Activated naive CD4-positive, alpha-beta T cell treated with anti-CD3 and anti-CD28 coated beads, Interleukin-2, amount 50 U/mL, for 24 hours (primary cell): ENCODE measurements around the gene KCNMA1.
"Not testable (repeated sequence)": the region's sequence is repeated elsewhere in the genome, so short reads cannot be mapped to it uniquely, and the experiment has no call there.

Experiments
- H3K27ac Mint-ChIP-seq: one replicate; pipeline ENCODE4 v1.8.0; 2021; ENCODE audit warnings: mild to moderate bottlenecking, mixed read lengths
- H3K27me3 Mint-ChIP-seq: one replicate; pipeline ENCODE4 v1.8.0; 2021; ENCODE audit warnings: mixed read lengths
- H3K36me3 Mint-ChIP-seq: one replicate; pipeline ENCODE4 v1.8.0; 2021; ENCODE audit warnings: mixed read lengths
- H3K4me1 Mint-ChIP-seq: one replicate; pipeline ENCODE4 v1.8.0; 2021; ENCODE audit warnings: mixed read lengths
- H3K4me3 Mint-ChIP-seq: one replicate; pipeline ENCODE4 v1.8.0; 2021; ENCODE audit warnings: mild to moderate bottlenecking, mixed read lengths
- H3K9me3 Mint-ChIP-seq: one replicate; pipeline ENCODE4 v1.8.0; 2021; ENCODE audit warnings: mixed read lengths

KCNMA1 gene

DNA sequence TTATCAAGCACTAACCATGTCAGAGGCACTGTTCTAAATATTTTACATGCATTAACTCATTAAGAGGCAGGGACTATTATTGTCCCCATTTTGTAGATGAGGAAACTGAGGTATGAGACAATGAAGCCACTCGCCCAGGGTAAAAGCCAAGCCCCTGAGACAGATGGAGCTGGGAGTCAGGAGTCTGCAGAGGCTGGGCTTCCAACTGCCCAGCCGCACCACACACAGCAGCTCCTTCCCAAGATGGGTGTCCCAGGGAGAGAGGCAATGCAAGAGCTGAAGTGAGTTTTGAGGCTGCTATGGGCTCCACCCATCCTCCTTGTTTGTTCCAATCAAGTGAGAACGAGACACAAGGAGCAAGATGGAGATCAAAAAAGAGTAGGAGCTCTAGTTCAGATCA lies 244.2 kb downstream of the KCNMA1 start:
- no peaks in the 10 kb centered on the region for H3K9me3 Mint-ChIP-seq
- peaks cover 4% of the 10 kb centered on the region for H3K27me3 Mint-ChIP-seq
- H3K27ac Mint-ChIP-seq: no peak overlapping the region
- no peaks in the 10 kb centered on the region for H3K36me3 Mint-ChIP-seq
- no peaks in the 10 kb centered on the region for H3K4me1 Mint-ChIP-seq
- H3K4me3 Mint-ChIP-seq: no peak overlapping the region

DNA sequence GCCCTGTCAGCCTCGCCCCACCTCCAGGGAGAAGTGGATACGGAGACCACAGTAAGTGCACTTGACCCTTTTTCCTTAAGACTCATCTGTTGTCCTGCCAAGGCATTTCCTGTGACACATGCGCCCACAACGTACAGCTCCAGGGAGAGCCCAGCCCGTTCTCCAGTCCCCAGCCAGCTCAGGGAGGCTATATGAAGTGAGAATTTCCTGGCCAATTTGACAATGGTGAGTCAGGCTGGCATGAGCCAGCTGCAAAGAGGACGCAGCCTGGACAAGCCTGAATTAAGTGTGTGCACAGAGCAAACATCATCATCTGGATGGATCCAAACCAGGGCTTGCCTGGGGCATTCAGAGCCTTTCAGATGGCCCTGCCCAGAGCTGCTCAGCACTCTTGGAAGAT lies 244.8 kb downstream of the KCNMA1 start:
- Mint-ChIP-seq H3K27ac (no peak overlapping the region), H3K4me1 (no peaks in the 10 kb centered on the region), H3K36me3 (no peaks in the 10 kb centered on the region), H3K9me3 (no peaks in the 10 kb centered on the region), H3K27me3 (peaks cover 6% of the 10 kb centered on the region), H3K4me3 (no peak overlapping the region)

DNA sequence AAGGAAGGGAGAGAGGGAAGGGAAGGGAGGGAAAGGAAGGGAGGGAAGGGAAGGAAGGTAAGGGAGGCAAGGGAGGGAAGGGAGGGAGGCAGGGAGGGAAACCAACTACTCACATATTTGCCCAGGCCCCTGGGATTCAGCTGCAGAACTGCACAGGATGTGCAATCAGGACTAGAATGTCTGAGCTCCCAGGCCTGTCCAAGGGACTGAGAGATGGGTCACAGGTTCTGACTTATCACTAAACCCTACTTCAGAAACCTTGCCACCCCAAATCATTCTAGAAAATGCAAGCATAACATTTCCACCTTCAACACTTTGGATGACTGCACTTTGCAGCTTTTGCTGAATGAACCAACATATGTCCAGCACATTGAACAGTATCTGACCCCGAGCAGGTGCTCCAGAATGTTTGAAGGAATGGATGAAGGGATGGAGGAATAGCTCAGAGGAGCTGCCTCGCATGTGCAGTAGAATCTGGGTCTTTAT lies 245.3 kb downstream of the KCNMA1 start:
- Mint-ChIP-seq H3K4me1 (no peaks in the 10 kb centered on the region), H3K4me3 (no peak overlapping the region), H3K27ac (no peak overlapping the region), H3K36me3 (no peaks in the 10 kb centered on the region), H3K27me3 (peaks cover 6% of the 10 kb centered on the region), H3K9me3 (no peaks in the 10 kb centered on the region)

DNA sequence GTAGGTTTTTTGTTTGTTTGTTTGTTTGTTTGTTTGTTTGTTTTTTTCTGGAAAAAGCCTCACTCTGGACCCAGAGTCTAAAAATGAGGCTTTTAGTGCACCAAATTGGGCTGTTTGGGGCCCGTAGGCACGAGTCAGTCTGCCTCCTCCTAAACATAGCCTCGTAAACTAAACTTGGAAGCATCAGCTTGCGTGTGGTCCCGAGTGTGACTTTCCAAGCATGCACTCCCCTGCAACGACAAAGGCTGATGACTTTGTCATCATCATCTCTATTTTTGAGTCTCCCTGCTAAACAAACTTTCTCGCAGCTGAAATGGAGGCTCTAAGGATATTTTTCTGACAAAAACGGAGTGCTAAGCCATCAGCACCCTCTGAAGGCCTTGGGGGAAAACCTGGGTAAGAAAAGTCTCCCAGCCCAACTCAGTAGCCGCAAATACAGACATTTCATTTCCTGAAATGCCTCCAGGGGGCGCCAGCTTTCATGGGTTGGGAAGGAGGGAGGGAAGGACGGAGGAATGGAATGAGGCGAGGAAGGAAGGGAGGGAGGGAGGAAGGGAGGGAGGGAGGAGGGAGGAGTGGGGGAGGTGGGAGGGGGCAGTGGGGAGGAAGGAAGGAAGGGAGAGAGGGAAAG lies 245.9 kb downstream of the KCNMA1 start:
- Mint-ChIP-seq H3K36me3 (no peaks in the 10 kb centered on the region), H3K4me3 (no peak overlapping the region), H3K27me3 (peaks cover 6% of the 10 kb centered on the region)

DNA sequence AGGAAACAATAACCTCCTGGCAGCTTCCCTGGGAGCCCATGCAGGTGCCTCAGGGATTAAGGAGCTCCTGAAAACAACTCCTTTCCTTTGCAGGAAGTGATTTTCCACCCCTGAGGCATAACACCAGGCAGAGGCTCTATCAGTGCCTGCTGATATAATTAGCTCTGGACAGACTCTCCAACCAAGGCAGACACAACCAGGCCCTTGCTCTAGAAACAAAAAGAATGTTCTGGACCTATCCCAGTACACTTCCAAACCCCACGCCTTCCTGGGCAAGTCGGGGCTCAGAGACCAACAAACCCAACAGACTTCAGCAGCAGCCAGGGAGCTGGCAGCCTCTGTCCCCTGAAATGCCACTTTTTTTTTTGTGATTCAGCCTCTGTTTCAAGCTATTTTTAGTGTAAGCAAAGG lies 247.1 kb downstream of the KCNMA1 start:
- H3K36me3 Mint-ChIP-seq: no peaks in the 10 kb centered on the region
- peaks cover 6% of the 10 kb centered on the region for H3K27me3 Mint-ChIP-seq
- H3K9me3 Mint-ChIP-seq: no peaks in the 10 kb centered on the region
- no peak overlapping the region for H3K4me3 Mint-ChIP-seq
- no peak overlapping the region for H3K27ac Mint-ChIP-seq
- no peaks in the 10 kb centered on the region for H3K4me1 Mint-ChIP-seq

More for the DNA sequence above, 245.9 kb downstream of the KCNMA1 start:
- Mint-ChIP-seq H3K27ac (no peak overlapping the region), H3K4me1 (no peaks in the 10 kb centered on the region), H3K9me3 (no peaks in the 10 kb centered on the region)

DNA sequence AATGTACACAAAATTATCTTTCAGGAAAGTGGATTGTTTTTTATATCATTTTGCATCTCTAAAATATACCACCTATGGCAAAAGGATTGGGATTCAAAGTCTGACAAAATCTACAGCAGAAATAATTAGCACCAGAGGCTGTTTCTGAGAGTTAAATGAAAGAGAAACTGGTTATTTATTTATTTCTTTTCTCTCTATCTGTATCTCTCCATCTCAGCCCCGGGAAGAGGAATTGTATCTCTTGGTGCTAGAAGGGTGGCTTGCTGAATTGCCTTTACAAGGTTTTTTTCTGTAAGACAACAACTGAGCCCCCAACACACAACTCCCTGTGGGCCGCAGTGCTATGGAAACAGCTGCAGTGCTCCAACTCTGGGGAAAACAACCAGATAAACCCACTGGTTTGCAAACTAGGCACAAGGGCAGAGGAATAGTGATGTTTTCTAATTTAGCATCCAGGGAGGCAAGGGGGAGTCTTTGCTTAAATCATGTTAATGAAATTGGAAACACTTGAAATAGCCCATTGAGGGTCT lies 249.0 kb downstream of the KCNMA1 start:
- Mint-ChIP-seq H3K36me3 (no peaks in the 10 kb centered on the region), H3K4me3 (no peak overlapping the region), H3K27me3 (peaks cover 6% of the 10 kb centered on the region), H3K27ac (no peak overlapping the region), H3K4me1 (no peaks in the 10 kb centered on the region), H3K9me3 (no peaks in the 10 kb centered on the region)

DNA sequence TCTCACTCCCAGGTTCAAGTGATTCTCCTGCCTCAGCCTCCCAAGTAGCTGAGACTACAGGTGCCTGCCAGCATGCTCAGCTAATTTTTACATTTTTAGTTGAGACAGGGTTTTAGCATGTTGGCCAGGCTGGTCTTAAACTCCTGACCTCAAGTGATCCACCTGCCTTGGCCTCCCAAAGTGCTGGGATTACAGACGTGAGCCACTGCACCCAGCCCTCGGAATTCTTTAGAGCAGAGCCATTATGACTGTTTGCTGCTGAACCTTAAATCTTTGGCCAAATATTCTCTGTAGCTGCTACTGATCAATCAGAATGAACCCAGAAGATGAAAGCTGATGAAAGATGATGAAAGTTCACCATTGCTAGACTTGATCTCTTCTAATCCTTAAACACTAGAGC lies 249.9 kb downstream of the KCNMA1 start:
- not testable (repeated sequence) for H3K27me3 Mint-ChIP-seq, H3K9me3 Mint-ChIP-seq, H3K27ac Mint-ChIP-seq, H3K36me3 Mint-ChIP-seq, H3K4me1 Mint-ChIP-seq, H3K4me3 Mint-ChIP-seq

DNA sequence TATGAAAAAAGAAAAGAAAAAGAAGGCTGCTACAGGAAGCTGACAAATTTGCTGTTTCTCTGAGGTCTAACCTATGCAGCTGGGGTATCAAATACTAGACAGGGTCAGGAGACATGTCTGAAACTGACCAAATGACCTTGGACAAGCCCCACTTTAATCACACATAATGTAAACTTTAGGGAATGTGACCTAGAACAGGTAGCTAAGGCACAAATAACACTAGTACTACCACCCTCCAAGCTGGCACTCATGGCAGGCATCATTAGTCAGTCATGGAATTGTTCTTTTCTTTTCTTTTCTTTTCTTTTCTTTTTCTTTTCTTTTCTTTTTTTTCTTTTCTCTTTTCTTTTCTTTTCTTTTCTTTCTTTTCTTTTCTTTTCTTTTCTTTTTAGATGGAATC lies 250.4 kb downstream of the KCNMA1 start:
- H3K36me3 Mint-ChIP-seq: no peaks in the 10 kb centered on the region
- no peak overlapping the region for H3K27ac Mint-ChIP-seq
- no peak overlapping the region for H3K4me3 Mint-ChIP-seq
- no peaks in the 10 kb centered on the region for H3K4me1 Mint-ChIP-seq
- peaks cover 4% of the 10 kb centered on the region for H3K27me3 Mint-ChIP-seq
- no peaks in the 10 kb centered on the region for H3K9me3 Mint-ChIP-seq

DNA sequence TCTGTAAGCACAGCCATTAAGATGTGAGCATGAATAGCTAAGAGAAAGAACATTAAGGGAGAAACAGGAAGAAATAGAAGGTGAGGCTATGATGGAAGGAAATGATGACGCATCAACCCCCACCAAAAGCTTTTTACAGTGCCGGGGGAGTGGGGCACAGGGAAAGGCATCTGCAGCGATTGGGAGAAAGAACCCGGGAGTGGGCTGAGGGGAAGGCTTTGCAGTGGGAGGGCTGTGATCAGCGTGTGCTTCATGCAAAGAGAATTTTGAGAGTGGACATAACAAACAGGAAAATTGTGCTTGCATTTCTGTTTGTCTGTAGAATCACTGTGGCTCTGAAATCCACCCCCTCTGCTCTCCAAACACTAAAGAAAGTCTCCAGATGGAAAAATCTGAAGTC lies 250.8 kb downstream of the KCNMA1 start:
- Mint-ChIP-seq H3K36me3 (no peaks in the 10 kb centered on the region), H3K9me3 (no peaks in the 10 kb centered on the region), H3K27ac (no peak overlapping the region), H3K27me3 (peaks cover 4% of the 10 kb centered on the region), H3K4me3 (no peak overlapping the region), H3K4me1 (no peaks in the 10 kb centered on the region)

DNA sequence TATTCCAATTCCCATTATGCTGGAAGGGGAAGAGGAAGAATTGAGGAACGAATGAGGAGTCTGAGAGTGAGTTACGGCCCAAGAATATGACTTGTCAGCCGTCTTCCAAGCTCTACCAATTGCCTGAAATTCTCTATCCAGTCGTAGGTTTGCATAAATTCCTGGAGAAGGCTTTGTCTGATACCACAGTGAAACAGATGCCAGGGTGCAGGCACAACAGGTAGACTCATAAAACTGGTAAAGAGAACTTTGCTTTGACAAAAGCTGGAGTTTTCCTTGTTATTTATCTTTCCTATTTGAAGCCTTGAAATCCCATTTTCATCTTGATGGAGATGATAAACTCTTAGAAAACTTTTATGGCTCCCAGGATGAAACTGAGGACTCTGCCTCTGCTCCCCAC lies 251.2 kb downstream of the KCNMA1 start:
- H3K4me1 Mint-ChIP-seq: no peaks in the 10 kb centered on the region

DNA sequence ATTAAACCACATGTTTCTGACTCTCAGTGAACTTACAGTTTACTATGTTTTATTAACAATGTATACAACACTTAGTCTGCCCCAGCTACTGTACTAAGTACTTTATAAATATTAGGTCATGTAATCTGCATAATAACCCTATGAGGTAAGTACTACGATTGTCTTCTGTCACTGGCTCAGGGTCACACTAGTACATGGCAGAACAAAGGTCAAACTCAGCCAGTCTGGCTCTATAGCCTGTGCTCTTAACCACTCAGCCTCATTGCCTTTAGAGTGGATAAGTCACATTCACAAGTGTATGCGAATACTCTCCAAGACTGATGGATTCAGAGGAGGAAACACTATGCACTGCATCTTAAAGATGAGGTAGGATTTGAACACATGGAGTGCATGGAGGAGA lies 252.3 kb downstream of the KCNMA1 start:
- H3K9me3 Mint-ChIP-seq: no peaks in the 10 kb centered on the region
- H3K36me3 Mint-ChIP-seq: no peaks in the 10 kb centered on the region
- H3K27ac Mint-ChIP-seq: no peak overlapping the region
- peaks cover 4% of the 10 kb centered on the region for H3K27me3 Mint-ChIP-seq
- H3K4me3 Mint-ChIP-seq: no peak overlapping the region
- H3K4me1 Mint-ChIP-seq: no peaks in the 10 kb centered on the region

More for the DNA sequence above, 251.2 kb downstream of the KCNMA1 start:
- peaks cover 4% of the 10 kb centered on the region for H3K27me3 Mint-ChIP-seq
- H3K4me3 Mint-ChIP-seq: no peak overlapping the region
- H3K36me3 Mint-ChIP-seq: no peaks in the 10 kb centered on the region
- no peak overlapping the region for H3K27ac Mint-ChIP-seq
- H3K9me3 Mint-ChIP-seq: no peaks in the 10 kb centered on the region

DNA sequence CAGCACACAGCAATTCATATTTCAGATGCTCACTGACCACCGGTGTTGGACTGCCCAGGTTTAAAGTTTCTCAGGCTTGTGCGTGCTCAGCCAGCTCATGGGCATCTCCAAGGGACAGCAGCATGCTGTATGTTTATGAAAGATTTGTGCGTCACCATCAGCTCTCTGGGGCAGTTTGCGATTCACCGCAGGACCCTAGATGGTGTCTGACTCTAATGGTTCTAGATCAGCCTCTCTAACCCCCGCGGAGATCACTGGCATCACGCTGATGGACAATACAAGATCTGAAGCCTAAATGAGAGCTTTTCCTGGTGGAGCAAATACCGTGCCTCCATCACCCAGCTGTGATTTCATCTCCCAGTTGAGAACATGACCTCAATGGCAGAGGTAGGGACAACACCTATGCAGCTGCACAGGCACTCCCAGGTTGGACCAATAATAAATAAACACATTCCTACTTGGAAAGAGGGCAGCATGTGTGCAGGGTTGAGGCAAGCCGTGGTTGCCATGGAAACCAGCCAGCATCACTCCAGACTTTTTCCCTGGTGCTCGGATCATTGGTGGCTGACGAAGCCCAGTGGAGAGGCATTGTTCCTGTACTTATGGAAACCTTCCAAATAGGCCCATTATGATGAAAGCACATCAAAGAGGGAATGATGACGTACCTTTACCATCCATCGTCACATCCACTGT lies 253.6 kb downstream of the KCNMA1 start:
- Mint-ChIP-seq H3K27me3 (peaks cover 2% of the 10 kb centered on the region), H3K27ac (no peak overlapping the region), H3K4me3 (no peak overlapping the region), H3K36me3 (no peaks in the 10 kb centered on the region), H3K9me3 (no peaks in the 10 kb centered on the region), H3K4me1 (no peaks in the 10 kb centered on the region)

DNA sequence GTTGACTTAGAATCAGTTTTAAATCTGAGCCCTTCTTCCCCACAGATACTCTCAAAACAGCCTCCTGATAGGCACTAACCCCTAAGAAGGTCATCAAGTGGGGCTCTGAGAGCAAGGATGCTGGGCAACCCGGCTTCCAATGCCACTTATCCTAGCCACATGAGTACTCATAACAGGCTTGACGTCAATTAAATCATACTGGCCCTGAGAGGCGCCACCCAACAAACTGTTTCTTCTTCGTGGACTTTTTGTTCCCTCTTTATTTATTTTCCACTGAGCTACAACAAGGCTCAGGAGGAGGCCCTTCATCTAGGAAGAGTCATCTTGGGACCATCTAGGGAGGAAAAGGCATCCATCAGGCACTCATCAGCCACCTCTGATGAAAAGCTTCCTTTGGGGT lies 255.9 kb downstream of the KCNMA1 start:
- Mint-ChIP-seq H3K27ac (no peak overlapping the region), H3K9me3 (no peaks in the 10 kb centered on the region), H3K36me3 (no peaks in the 10 kb centered on the region), H3K4me1 (no peaks in the 10 kb centered on the region), H3K27me3 (no peaks in the 10 kb centered on the region), H3K4me3 (no peak overlapping the region)

DNA sequence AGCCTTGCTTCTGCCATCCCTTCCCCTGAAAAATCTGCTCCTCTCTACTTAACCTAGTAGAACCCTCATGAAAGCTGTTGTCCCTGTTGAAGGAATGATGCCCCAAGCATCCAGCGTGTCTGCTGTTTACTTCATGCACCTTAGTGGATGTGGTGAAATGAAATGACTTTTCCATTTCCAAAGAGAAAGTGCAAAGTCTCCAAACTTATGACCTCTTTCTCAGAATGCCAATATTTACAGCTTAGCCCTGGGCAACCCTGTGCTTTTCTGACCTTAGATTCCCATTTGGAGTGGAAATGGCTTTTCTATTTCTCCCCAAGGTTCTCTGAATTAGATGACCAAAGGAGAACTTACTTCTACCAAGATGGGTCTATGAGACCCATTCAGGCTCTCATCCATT lies 256.9 kb downstream of the KCNMA1 start:
- Mint-ChIP-seq H3K9me3 (no peaks in the 10 kb centered on the region), H3K27ac (no peak overlapping the region), H3K4me1 (no peaks in the 10 kb centered on the region), H3K4me3 (no peak overlapping the region), H3K36me3 (no peaks in the 10 kb centered on the region), H3K27me3 (no peaks in the 10 kb centered on the region)

DNA sequence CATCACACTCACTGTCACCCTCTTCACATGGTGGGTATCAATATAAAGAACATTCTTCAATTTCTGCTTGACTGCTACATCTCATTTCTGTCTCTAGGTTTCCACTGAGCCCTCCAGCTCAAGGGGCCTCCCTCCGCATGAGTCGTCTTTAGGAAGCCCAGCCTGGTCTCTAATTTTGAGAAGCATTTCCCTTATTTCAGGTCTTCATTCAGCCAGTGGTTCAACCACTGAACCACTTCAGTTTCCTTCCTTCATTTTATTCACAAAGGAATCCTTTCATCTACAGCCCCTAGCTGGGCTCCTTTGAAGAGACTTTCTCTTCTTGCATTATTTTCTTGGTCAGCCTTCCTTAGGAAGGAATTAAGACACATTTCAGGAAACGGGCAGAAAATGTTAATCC lies 257.4 kb downstream of the KCNMA1 start:
- Mint-ChIP-seq H3K9me3 (no peaks in the 10 kb centered on the region), H3K4me3 (no peak overlapping the region), H3K27ac (no peak overlapping the region), H3K27me3 (no peaks in the 10 kb centered on the region), H3K4me1 (no peaks in the 10 kb centered on the region), H3K36me3 (no peaks in the 10 kb centered on the region)
